ENCODE measurements around the gene ERBB4.

ERBB4 gene

GRCh38 chr2:212385241-212385640, 153.4 kb downstream of the ERBB4 start:
- H3K4me3 ChIP-seq (ENCODE audit: low read depth, low read length), result no peak overlapping the region
- H3K9me3 ChIP-seq (ENCODE audit: control insufficient read depth, low read length), result no peaks in the 10 kb centered on the region
- H3K36me3 ChIP-seq (ENCODE audit: control insufficient read depth, insufficient read depth, low read length), result no peaks in the 10 kb centered on the region
- H3K4me2 ChIP-seq (ENCODE audit: low read length), result no peak overlapping the region
- no peak overlapping the region for H2AFZ ChIP-seq
- no peaks in the 10 kb centered on the region for H3K4me1 ChIP-seq
- TF ChIP-seq, protein P1, sequence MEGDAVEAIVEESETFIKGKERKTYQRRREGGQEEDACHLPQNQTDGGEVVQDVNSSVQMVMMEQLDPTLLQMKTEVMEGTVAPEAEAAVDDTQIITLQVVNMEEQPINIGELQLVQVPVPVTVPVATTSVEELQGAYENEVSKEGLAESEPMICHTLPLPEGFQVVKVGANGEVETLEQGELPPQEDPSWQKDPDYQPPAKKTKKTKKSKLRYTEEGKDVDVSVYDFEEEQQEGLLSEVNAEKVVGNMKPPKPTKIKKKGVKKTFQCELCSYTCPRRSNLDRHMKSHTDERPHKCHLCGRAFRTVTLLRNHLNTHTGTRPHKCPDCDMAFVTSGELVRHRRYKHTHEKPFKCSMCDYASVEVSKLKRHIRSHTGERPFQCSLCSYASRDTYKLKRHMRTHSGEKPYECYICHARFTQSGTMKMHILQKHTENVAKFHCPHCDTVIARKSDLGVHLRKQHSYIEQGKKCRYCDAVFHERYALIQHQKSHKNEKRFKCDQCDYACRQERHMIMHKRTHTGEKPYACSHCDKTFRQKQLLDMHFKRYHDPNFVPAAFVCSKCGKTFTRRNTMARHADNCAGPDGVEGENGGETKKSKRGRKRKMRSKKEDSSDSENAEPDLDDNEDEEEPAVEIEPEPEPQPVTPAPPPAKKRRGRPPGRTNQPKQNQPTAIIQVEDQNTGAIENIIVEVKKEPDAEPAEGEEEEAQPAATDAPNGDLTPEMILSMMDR (IDR thresholded peaks at IDR 0.05), result no peak
- no peak overlapping the region for H3K27ac ChIP-seq
- no peaks in the 10 kb centered on the region for H3K27me3 ChIP-seq (ENCODE audit: control insufficient read depth, insufficient read depth, low read length)
- H3K9ac ChIP-seq, result no peak overlapping the region
- H3K79me2 ChIP-seq, result no peaks in the 10 kb centered on the region

DNA sequence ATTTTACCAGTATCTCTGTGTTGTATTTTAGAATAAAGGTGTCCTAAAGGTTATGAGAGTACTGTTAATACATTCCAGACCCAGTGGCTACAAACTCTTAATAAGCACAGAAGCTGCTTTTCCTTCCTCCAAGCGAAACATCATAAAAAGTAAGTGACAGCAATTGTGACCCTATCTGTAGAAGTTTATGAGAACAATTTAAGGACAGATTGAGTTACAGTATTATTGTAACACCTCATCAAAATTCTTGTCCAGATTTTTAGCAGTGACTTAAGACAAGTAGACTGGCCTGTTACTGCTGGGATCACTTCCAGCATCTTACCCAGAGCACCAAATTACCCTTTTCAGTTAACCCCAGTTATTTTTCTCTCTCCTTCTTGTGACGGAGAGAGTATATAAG, 154.6 kb downstream of the ERBB4 start:
- Histone ChIP-seq H3K27me3 (ENCODE audit: control insufficient read depth, insufficient read depth, low read length) (no peaks in the 10 kb centered on the region), H3K9ac (no peak overlapping the region), H3K36me3 (ENCODE audit: control insufficient read depth, insufficient read depth, low read length) (no peaks in the 10 kb centered on the region), H3K27ac (no peak overlapping the region), H3K79me2 (no peaks in the 10 kb centered on the region), H2AFZ (no peak overlapping the region), H3K4me1 (no peaks in the 10 kb centered on the region), H3K4me3 (ENCODE audit: low read depth, low read length) (no peak overlapping the region), H3K9me3 (ENCODE audit: control insufficient read depth, low read length) (no peaks in the 10 kb centered on the region), H3K4me2 (ENCODE audit: low read length) (no peak overlapping the region)
- TF ChIP-seq, protein P1 (IDR thresholded peaks at IDR 0.05), result no peak

GRCh38 chr2:212381428-212382102, 157.0 kb downstream of the ERBB4 start:
- no peaks in the 10 kb centered on the region for H3K9me3 ChIP-seq (ENCODE audit: control insufficient read depth, low read length)
- no peaks in the 10 kb centered on the region for H3K27me3 ChIP-seq (ENCODE audit: control insufficient read depth, insufficient read depth, low read length)
- no peaks in the 10 kb centered on the region for H3K36me3 ChIP-seq (ENCODE audit: control insufficient read depth, insufficient read depth, low read length)
- H2AFZ ChIP-seq, result no peak overlapping the region
- TF ChIP-seq, protein P1 (IDR thresholded peaks at IDR 0.05), result no peak
- no peak overlapping the region for H3K4me2 ChIP-seq (ENCODE audit: low read length)
- H3K4me1 ChIP-seq, result no peaks in the 10 kb centered on the region
- no peak overlapping the region for H3K4me3 ChIP-seq (ENCODE audit: low read depth, low read length)
- no peak overlapping the region for H3K27ac ChIP-seq
- no peak overlapping the region for H3K9ac ChIP-seq
- H3K79me2 ChIP-seq, result no peaks in the 10 kb centered on the region

DNA sequence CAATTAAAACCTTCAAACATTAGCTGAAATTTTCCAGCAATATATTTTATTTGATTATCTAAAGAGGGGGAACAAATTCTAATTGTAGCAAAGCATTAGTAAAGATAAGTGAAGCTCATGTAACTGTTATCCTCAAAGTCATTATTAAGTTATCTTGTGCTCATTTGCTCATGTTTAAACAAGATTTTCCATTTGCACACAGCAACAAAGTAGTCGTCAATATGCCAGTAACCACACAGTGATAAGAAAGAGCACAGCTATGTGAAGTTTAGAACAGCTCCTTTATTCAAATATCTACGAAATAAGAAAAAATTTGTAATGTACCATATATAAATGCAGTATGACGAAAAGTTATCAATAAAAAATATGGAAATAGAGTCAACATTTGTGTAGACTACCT, 159.5 kb downstream of the ERBB4 start:
- no peaks in the 10 kb centered on the region for H3K4me1 ChIP-seq
- H3K79me2 ChIP-seq, result no peaks in the 10 kb centered on the region
- TF ChIP-seq, protein P1 (IDR thresholded peaks at IDR 0.05), result no peak
- H3K9ac ChIP-seq, result no peak overlapping the region
- no peaks in the 10 kb centered on the region for H3K36me3 ChIP-seq (ENCODE audit: control insufficient read depth, insufficient read depth, low read length)
- no peak overlapping the region for H3K27ac ChIP-seq
- H3K4me2 ChIP-seq (ENCODE audit: low read length), result no peak overlapping the region
- no peak overlapping the region for H3K4me3 ChIP-seq (ENCODE audit: low read depth, low read length)
- no peaks in the 10 kb centered on the region for H3K27me3 ChIP-seq (ENCODE audit: control insufficient read depth, insufficient read depth, low read length)
- no peak overlapping the region for H2AFZ ChIP-seq
- H3K9me3 ChIP-seq (ENCODE audit: control insufficient read depth, low read length), result no peaks in the 10 kb centered on the region

GRCh38 chr2:212367431-212367830, 171.2 kb downstream of the ERBB4 start:
- no peak overlapping the region for H3K27ac ChIP-seq
- no peak overlapping the region for H2AFZ ChIP-seq
- H3K9me3 ChIP-seq (ENCODE audit: control insufficient read depth, low read length), result no peaks in the 10 kb centered on the region
- no peak overlapping the region for H3K9ac ChIP-seq
- H3K4me1 ChIP-seq, result no peaks in the 10 kb centered on the region
- no peak overlapping the region for H3K4me2 ChIP-seq (ENCODE audit: low read length)
- H3K79me2 ChIP-seq, result no peaks in the 10 kb centered on the region
- no peaks in the 10 kb centered on the region for H3K27me3 ChIP-seq (ENCODE audit: control insufficient read depth, insufficient read depth, low read length)
- no peak overlapping the region for H3K4me3 ChIP-seq (ENCODE audit: low read depth, low read length)
- H3K36me3 ChIP-seq (ENCODE audit: control insufficient read depth, insufficient read depth, low read length), result no peaks in the 10 kb centered on the region
- TF ChIP-seq, protein P1 (IDR thresholded peaks at IDR 0.05), result no peak
